IPS-NIHi7 (cell line): ENCODE results near the gene NEK7.

Experiments used
- DNase-seq: peaks from one replicate; pipeline ENCODE4 v3.0.0; 2012; ENCODE audit warnings: mixed read lengths; ENCODE audit errors: extremely low spot score

The NEK7 gene

DNA sequence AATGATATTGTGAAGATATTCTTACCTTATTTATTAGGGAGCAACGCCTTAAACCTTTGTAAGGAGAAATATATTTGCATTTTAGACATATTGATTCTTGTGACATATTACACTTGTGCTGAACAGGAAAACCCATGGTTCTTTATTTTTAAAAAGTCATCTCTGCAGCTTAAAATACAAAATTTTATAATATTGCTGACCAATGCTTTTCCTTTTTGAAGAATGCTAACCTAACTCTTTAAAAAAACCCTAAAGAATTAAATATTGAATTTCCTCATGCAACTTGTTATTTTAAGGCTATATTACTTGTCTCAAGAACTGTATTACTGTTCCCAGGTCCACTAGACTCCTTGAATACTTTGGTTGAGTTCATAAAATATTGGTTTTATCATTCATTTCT, 99.0 kb downstream of the NEK7 start:
- no peak for DNase-seq

DNA sequence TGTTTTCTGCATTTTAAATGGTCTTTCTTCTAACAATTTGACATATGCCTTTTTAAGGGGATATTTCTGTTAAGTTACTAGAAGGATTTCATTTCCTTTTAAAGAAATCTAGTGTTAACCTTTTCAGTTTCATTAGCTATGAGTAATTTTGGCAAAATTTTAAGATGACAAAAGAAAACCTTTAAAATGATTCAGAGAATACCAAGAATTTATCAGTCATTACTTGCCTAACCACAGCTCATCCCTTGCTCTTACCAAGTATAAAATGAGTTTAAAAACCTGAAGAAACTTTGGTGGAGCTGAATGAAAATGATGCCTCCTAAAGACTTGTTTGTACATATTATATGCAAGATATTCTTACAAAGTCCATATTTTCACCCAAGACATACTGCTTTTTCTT, 101.7 kb downstream of the NEK7 start:
- DNase-seq, result no peak

DNA sequence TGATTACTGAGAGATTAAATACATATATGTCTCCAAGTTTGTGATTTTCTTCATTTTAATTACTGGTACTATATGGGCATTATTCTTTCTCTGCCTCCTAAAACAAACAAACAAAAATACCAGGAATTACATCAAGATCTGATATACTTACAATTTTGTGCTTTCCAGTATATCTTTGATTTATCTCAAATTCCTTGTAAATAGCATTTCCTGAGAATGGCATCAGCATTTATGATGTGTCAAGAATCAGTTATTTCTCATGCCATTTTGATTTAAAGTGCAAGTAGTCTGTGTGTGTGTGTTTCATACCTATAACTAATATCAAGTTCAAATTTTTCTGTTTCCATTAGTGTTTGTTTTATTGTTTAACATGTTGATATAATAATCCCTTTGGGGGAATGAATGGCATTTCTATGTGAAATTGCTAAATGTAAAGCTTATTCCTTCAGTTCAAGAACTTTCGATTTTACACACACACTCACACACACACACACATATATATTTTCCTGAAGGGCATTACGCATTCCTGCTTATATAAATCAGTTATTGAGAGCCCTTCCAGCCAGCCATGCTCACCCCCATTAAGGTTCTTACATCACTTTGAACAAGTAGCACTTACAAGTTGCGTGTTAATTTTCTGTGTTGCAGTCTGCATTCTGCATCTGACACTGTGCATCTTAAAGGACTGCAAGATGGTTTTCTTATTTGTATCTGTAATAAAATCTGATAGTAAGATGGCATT, 102.7 kb downstream of the NEK7 start:
- DNase-seq, result no peak

DNA sequence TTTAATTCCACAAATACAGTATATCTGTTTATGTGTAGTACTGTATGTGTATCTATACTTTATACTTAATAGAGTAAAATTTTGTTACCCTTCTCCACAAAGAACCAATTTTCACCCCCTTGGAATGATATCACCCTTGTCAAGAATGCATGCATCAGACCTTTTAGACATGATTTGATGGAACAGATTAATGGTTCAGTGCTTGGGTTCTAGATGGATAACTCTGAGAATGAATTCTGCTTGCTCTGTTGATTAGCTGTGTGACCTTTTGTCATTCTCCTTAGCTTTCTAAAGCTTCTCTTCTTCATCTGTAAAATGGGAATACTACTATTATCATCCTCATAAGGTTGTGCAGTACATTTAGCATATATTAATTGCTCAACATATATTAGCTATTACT, 105.1 kb downstream of the NEK7 start:
- no peak for DNase-seq

DNA sequence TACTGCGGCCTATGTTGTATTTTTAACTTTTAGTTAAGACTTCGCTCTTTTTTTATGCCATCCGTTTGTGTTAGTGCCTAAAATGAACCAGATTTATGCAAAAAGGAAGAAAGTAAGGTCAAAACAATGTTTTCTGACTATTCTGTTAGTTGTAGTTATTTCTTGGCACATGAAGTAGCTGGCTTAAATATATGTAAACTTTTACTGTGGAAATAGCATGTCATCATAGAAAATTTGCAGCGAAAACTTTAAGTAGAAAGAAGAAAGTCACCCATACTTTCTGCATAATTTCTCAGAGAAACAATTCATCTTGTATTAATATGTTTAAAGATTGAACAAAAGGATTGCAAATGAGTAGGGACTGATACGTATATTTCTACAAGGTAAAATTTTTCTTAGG, 106.4 kb downstream of the NEK7 start:
- no peak for DNase-seq

DNA sequence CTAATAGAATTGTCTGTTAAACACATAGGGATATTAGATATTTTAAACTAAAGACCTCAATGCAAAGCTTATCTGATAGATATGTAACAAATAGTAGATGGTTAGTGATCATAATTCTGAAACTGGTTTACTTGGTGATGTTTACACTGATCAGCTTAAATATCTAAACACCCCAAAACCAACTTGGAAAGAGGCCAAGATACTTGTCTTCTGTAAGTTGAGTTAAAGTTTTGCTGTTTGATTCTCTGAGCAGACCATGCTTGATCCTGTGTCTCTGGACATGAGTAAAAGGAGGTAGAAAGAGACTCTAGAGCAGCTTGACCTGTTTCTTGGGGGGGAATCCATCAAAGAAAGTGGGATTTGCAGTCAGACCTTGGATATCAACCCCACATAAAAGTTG, 107.5 kb downstream of the NEK7 start:
- no peak for DNase-seq

DNA sequence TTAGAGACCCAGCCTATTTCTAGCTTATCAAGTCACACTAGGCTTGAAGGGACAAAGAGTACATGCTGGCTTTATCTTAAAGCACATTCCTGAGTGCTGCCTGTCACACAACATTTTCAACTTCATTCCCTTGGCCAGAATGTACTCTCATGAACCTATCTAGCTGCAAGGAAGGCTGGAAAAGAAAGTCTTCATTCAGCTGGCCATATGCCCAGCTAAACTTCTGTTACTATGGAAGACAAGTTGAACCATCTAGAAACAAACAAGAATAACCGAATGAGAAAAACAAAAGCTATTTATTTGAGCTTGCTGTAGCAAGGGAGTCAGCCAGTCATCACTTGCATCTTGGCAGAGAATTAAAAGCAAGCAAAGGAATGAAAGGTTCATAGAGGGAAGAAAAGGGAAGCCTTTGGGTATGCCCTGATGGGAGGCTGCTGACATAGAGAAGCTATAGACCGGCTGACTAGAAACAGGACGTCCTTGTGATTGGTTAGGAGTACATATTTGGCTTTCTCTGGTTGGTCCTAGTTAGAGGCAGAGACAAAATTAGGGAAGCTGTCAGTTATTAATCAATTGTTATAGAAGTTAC, 108.4 kb downstream of the NEK7 start:
- no peak for DNase-seq

DNA sequence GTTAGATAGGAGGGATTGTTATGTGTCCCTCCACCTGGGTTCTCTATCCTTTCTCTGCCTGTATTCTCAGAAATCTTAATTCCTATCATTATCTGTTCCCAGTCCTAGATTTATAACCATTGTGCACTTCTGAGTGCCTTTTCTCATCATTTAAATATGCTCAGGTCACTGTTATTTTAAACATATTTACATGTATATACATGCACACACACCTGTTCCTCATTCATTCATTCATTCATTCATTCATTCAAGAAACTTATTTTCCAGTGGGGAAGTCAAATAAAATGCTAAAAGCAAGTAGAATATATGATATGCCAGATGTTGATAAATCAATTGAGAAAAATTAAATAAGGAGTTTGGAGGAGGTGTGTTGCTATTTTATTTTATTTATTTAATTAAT, 110.3 kb downstream of the NEK7 start:
- DNase-seq, result no peak

DNA sequence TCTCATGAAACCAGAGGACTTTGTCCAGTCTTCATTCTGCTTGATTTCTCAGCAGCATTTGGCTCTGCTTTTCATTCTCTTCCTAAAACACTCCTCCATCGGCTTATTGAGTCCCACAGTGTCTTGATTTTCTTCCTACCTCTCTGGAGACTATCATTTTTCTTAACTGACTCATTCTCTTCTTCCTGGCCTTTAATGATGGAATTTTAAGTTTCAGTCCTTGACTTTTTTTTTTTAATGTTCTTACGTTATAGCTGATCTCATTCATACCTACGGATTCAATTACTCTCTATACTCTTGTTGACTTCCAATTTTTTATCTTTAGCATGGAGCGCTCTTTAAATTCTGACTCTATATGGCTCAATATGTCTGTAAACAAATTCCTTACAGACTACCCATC, 111.1 kb downstream of the NEK7 start:
- no peak for DNase-seq

DNA sequence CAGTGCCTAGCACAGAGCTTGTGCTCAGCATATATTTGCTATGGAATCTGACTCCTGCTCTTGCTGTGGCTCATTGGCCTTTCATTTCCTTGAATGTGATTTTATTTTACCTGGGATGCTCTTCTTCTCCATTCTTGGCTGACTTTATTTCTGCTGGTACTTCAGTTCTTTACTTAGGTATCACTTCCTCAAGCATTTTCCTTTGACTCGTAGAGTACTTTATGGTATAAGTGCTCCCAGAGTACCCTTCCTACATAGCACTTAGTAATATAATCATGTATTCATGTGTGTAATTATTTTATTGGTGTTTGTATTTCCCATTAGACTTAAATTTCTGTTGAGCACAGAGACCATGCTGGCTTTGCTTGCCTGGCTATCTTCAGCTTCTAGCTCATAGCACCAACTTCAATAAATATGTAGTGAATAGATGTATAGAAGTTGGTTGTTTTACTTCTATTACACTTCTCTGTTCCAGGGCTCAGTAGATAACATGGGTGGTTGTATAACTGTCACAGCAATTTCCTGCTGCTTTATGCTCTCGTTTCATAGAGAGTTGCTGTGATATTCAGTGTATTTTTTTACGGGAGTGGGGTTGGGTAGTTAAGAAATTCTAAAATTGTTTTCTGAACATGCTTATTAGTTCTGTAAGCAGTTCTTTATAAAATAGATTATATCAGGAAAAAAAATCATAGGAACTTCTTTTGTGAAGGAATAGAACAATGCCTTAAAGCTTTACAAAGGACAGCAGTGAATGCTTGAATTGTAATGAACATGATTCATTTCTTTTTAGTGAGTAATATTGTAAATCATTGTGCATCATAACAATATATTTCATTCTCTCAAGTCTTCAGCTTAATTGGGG, 112.2 kb downstream of the NEK7 start:
- no peak for DNase-seq

DNA sequence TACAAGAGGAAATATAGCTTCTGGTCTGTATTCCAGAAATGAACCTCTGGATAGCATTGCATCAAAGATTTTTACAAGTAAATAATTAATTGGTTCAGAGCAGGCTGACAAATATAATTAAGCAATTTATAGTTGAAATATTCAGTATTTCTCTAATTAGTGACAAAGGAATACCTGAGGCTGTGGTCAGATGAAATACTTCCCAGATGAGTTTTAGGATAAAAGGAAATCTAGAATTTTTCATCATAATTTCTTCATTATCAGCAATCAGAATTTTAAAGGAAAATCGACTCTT, 112.8 kb downstream of the NEK7 start:
- DNase-seq, result no peak

DNA sequence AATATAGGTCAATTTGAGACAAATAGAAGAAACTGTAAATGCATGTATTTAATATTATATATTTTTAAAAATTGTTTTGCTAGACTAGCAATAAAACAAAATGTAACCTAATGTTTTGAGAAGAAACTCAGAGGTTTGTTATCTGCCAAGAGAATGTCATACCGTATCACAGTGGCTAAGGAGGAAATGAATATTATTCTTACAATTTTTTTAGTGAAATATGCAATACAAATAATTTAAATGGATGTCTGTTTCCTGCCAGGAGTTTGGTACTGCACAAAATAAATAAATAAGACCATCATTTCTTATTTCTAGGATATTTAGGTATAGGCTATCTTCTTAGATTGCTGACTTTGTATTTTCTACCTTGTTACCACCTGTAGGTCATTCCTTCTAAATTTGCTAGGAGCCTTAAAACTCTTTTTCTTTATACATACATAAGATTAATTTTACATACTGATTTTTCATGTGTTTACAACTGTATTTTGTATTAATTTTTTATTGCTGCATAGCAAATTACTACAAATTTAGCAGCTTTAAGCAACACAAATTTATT, 113.6 kb downstream of the NEK7 start:
- no peak for DNase-seq

DNA sequence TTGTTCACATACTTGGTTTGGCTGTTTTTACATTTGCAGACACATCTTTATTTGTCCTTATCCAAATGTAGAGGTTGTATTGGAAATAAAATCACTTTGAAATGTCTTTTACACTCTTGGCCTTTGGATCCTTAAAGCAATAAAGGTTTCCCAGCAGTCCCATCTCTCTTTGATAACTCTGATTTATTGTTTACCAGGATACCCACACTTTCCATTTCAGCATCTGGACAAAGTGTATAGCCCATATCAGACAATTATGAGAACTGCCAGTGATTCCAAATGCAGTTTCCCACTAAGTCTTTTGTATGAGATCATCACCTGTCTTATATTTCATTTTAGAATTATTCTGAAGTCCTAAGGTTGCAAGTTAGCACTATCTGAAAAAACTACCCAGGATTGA, 114.7 kb downstream of the NEK7 start:
- DNase-seq, result no peak

DNA sequence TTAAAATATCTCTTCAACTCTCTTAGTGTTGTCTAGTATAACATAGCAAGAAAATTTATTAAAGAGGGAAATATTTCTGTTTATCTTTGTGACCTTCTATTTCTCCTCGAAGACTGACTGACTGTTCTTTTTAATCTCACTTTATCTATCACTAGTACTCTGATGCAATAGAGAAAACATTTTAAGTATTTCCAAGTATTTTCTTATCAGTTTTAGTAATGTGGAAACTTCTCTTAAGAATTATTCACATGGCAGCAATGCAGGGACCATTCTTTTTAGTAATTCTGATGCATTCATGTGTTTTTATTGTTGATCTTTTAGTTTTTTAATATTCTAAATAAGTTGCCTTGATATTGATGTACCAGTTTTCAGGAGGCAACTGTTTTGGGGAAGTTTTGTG, 115.7 kb downstream of the NEK7 start:
- no peak for DNase-seq

DNA sequence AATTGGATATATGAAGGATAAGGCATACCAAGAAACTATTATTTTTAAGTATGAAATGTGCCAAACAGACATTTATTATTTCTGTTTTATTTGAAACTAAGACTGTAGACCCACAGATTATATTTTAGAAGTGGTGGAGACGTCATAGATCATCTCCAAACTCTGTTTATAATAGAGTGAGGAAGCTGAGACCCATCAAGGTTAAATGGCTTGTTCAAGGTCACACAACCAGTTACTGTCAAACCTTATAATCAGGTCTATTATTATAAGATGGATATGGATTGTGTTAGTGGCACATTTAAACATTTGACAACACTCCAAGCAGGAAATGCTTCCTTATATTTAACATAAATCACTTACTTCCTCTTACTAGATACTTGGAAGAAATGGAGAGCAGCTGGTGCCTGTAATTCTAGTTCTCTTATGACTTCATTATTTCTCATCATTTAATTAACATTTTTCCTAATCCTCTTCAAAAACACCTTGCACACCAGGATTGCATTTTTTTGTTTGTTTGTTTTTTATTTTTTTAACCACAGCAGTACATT, 117.0 kb downstream of the NEK7 start:
- DNase-seq, result no peak

DNA sequence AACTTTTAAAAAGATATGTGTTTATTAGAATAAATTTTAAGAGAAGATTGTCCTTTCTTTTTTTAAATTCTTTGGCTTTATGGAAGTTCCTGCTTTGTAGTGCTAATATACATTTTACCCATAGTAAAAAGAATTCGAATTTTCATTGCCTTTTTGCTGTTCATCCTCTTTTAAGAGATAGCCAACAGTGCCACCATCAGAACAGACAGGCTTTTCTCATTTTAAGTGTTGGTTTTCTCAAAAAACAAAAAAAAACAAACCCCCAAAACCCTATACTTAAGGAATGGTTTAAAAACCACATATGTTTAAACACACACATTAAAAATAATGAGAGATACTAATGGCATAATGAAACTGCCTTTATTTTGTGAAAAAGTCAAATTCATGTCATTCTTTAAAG, 118.8 kb downstream of the NEK7 start:
- no peak for DNase-seq

DNA sequence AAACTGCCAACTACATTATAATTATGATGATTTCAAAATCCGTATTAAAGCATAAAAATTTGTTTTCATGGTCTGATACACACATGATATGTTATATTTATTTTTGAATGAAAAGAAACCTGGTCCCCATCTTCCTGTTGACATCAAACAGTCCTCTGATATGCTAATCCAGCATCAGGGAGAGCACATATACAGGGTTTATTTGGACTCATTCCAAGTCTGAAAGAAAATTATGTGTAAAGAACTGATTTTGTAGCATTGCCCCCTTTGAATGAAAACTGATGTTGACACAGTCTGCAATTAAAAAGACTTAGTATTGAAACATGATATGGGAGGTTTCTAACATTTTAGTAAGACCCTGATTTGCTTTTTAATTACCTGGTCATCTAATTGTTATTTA, 119.4 kb downstream of the NEK7 start:
- DNase-seq, result no peak

DNA sequence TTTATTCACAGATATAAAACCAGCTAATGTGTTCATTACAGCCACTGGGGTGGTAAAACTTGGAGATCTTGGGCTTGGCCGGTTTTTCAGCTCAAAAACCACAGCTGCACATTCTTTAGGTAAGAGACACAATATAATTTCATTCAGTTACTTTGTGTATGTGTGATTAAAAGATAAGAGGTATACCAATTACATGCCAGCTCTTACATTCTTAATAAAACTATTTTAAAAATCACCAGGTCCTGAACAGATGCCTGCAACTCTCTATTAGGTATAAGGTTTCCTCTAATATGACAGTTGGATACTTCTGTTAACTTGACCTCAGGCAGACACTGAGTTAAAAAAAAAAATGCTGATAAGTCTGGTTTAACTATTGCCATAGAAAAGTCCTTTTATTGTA, 122.1 kb downstream of the NEK7 start:
- DNase-seq, result no peak

DNA sequence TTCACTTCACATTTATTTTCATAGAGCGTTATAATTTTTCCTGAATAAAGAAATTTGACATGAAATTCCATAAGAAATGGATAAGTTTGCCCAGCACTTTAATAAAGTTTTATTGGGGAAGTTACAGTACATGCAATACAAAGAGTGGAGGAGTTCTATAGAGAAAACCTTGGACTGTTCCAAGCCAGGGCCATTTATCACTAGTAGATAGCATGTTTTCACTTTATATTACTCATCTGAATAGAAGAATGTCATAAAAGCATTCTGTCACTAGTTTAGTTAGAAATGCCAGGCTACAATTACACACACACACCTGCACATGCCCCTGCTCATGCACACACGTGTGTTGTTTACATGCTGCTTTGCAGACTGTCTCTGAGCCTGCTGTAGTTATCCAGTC, 123.3 kb downstream of the NEK7 start:
- DNase-seq, result no peak

DNA sequence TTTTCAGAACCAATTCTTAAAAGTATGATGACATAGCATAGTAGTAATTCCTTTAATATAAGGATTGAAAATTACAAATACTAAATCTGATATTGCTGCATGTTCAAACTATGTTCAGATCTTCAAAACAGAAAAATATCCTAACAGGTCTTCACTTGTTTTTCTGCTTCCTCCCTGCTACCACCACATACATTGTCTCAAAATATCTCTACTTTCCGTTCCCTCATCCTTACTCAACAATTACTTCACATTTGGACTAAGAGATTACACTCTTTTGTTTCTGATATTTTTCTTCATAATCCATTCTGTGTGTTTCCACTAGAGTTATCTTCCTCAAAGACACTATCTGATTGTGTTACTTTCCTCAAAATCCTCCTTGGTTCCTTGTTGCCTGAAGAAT, 125.1 kb downstream of the NEK7 start:
- no peak for DNase-seq

DNA sequence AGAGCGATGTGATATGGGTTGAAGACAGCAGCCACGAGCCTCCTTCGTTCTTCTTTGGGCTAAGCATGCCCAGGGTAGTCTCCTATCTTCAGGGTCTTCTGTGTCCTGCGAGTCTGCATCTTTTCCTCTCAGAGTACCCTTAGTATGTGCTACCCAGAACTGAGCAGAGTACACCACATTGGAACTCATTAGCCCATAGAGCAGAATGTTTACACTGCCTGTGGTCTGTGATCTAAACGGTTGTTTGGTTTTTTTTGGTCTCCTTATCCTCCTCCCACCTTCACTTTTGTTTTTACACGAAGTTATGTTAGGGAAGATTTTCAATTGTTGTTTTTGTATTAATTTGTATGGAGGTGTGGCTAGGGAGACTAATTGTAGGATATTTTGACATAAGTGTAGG, 126.4 kb downstream of the NEK7 start:
- no peak for DNase-seq

DNA sequence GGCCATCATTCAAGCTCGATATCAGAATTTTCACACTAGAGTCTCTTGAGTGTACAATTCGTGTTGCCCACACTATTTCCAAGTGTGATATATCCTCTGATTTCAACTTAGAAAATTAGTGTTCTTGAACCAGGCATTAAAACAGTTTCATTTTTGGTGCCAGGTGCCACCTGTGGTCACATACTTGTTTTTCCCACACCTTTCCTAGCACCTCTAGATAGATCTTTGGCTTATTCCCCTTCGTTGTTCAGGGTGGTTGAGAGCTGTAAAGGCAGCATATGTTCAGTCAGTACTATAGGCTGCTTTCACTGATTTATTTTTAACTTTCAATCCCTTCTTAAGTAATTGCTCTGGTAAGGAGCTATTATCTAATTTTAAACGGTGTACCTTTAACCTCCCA, 131.1 kb downstream of the NEK7 start:
- DNase-seq, result no peak
